CD14-positive monocyte (primary cell): ENCODE results near the gene ST7L. TPM values are rescaled to one million over a fixed set of nuclear protein-coding genes. Genes with fewer than 3 reads are reported as not detected.
A peak's percentile ranks its signal among the peaks of the same experiment; 100 is the strongest.
"Not testable (repeated sequence)": the region's sequence is repeated elsewhere in the genome, so short reads cannot be mapped to it uniquely, and the experiment has no call there.

Experiments
- DNase-seq, 3 donors: peaks; one replicate each; pipeline ENCODE4 v3.0.0-alpha.2; 2011 to 2022
- H2AFZ ChIP-seq: 2 replicates; pipeline ENCODE4 v1.6.0; 2012; ENCODE audit warnings: mild to moderate bottlenecking, low read depth, low read length, inconsistent platforms; ENCODE audit not compliant: insufficient read depth, poor library complexity, severe bottlenecking
- H3K27ac ChIP-seq, 2 donors: 1 replicate in 1 of 2; 2 replicates in 1 of 2; pipeline ENCODE4 v1.5.1; 2012 to 2013; ENCODE audit warnings: low read length in 2 of 2, control low read depth in 1 of 2, inconsistent platforms in 1 of 2, low read depth in 1 of 2, mild to moderate bottlenecking in 1 of 2
- H3K27me3 ChIP-seq, 2 donors: one replicate each; pipeline versions ENCODE4 v1.6.0 to v1.6.1; 2011 to 2013; ENCODE audit warnings: low read length in 2 of 2; ENCODE audit not compliant: control insufficient read depth in 2 of 2, insufficient read depth in 2 of 2
- H3K36me3 ChIP-seq, 2 donors: replicated peaks in 1 of 2; 1 replicate in 1 of 2; 2 replicates in 1 of 2; pipeline versions ENCODE4 v1.5.1 to v1.6.1; 2012 to 2013; ENCODE audit warnings: low read length in 2 of 2, control low read depth in 1 of 2, inconsistent platforms in 1 of 2, mild to moderate bottlenecking in 1 of 2; ENCODE audit not compliant: insufficient read depth in 2 of 2, control insufficient read depth in 1 of 2
- H3K4me1 ChIP-seq, 2 donors: 1 replicate in 1 of 2; 2 replicates in 1 of 2; pipeline versions ENCODE4 v1.5.1 to v1.6.1; 2012 to 2013; ENCODE audit warnings: low read length in 2 of 2, control low read depth in 1 of 2, inconsistent platforms in 1 of 2, mild to moderate bottlenecking in 1 of 2, moderate library complexity in 1 of 2; ENCODE audit not compliant: insufficient read depth in 2 of 2, control insufficient read depth in 1 of 2
- H3K4me2 ChIP-seq: replicated peaks from 2 replicates; pipeline ENCODE3; 2012; ENCODE audit warnings: low read length, moderate library complexity, mild to moderate bottlenecking; ENCODE audit not compliant: poor library complexity, severe bottlenecking; ENCODE audit errors: extremely low read depth
- H3K4me3 ChIP-seq, 3 experiments: fragments of 200-600 bp in 1 of 3; sonication (generic) in 1 of 3; replicated peaks in 1 of 3; 1 replicate in 2 of 3; 2 replicates in 1 of 3; pipeline ENCODE4 v1.5.1; 2011 to 2013; ENCODE audit warnings: low read length in 3 of 3, mild to moderate bottlenecking in 3 of 3, control low read depth in 2 of 3, low read depth in 2 of 3, inconsistent platforms in 1 of 3, moderate library complexity in 1 of 3
- H3K79me2 ChIP-seq: 2 replicates; pipeline ENCODE4 v1.6.0; 2012; ENCODE audit warnings: mild to moderate bottlenecking, control low read depth, inconsistent platforms, low read length, moderate library complexity; ENCODE audit not compliant: insufficient read depth
- H3K9ac ChIP-seq: 2 replicates; pipeline ENCODE4 v1.6.0; 2017; ENCODE audit warnings: low read length, mild to moderate bottlenecking; ENCODE audit not compliant: insufficient read depth, poor library complexity, severe bottlenecking
- H3K9me3 ChIP-seq, 2 donors: replicated peaks in 1 of 2; 1 replicate in 1 of 2; 2 replicates in 1 of 2; pipeline versions ENCODE4 v1.5.1 to v1.6.1; 2012 to 2013; ENCODE audit warnings: low read length in 2 of 2, control low read depth in 1 of 2; ENCODE audit not compliant: control insufficient read depth in 1 of 2, insufficient read depth in 1 of 2
- H4K20me1 ChIP-seq: 2 replicates; pipeline ENCODE4 v1.6.0; 2012; ENCODE audit warnings: mild to moderate bottlenecking, low read length, control low read depth, moderate library complexity; ENCODE audit not compliant: insufficient read depth
- H3K27ac Mint-ChIP-seq, 7 donors: one replicate each; pipeline ENCODE4 v1.8.0; 2020; ENCODE audit warnings: mild to moderate bottlenecking in 7 of 7, mixed read lengths in 7 of 7, moderate library complexity in 6 of 7, inconsistent platforms in 2 of 7
- H3K27me3 Mint-ChIP-seq, 3 donors: one replicate each; pipeline ENCODE4 v1.8.0; 2021 to 2022; ENCODE audit warnings: low read depth in 3 of 3, mild to moderate bottlenecking in 3 of 3, mixed read lengths in 3 of 3, moderate library complexity in 3 of 3, inconsistent platforms in 1 of 3
- H3K36me3 Mint-ChIP-seq, 2 donors: one replicate each; pipeline ENCODE4 v1.8.0; 2020; ENCODE audit warnings: mixed read lengths in 2 of 2, inconsistent platforms in 1 of 2, mild to moderate bottlenecking in 1 of 2
- H3K4me1 Mint-ChIP-seq: one replicate; pipeline ENCODE4 v1.8.0; 2020; ENCODE audit warnings: mild to moderate bottlenecking, mixed read lengths
- H3K4me3 Mint-ChIP-seq, 2 donors: one replicate each; pipeline ENCODE4 v1.8.0; 2020; ENCODE audit warnings: mild to moderate bottlenecking in 2 of 2, mixed read lengths in 2 of 2, moderate library complexity in 1 of 2
- H3K9me3 Mint-ChIP-seq, 7 donors: one replicate each; pipeline ENCODE4 v1.8.0; 2020 to 2022; ENCODE audit warnings: mixed read lengths in 7 of 7, mild to moderate bottlenecking in 6 of 7, moderate library complexity in 6 of 7, inconsistent platforms in 2 of 7
- WGBS: methylation state at CpG from one replicate; pipeline ENCODE4 v1.1.5; 2013; ENCODE audit warnings: missing lambda C conversion rate; ENCODE audit not compliant: insufficient coverage; 5-methylcytosine and 5-hydroxymethylcytosine counted together
- intact Hi-C, 2 donors: fragments of 100-400 bp; cut with micrococcal nuclease; formaldehyde crosslinking; loops; one replicate each; pipeline versions ENCODE4 v1.15.0 to v1.15.1; 2023
- polyA plus RNA-seq, 3 donors: library from polyadenylated mRNA; depleted of rRNA in 1 of 3; unstranded in 2 of 3; stranded (reverse) in 1 of 3; fragments of 300-500 nt in 2 of 3; fragments of >200 nt in 1 of 3; fragmentation: Illumina TruSeq in 2 of 3; gene quantifications; 1 replicate in 2 of 3; 2 replicates in 1 of 3; pipeline ENCODE4 v1.2.3, GENCODE V29; 2012 to 2021
- TF ChIP-seq, protein P1 (sequence below): fragments of 200-600 bp; IDR thresholded peaks from one replicate; pipeline ENCODE4 v1.8.0; 2022; ENCODE audit warnings: antibody characterized with exemption, mild to moderate bottlenecking

The ST7L gene
- polyA plus RNA-seq, 3 donors = 5.4 to 10.0 (median 6.1) TPM

DNA sequence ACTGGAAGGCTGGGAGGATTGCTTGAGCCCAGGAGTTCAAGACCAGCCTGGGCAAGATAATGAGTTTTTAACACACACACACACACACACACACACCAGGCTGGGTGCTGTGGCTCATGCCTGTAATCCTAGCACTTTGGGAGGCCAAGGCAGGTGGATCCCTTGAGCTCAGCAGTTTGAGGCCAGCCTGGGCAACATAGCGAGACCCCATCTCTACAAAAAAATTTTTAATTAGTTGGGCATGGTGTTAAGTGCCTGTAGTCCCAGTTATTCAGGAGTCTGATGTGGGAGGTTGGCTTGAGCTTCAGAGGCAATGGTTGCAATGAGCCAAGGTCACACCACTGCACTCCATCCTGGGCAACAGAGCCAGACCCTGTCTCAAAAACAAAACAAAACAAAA lies 132.9 kb downstream of the ST7L start:
- H3K27me3 ChIP-seq, H3K79me2 ChIP-seq, H3K36me3 ChIP-seq, H4K20me1 ChIP-seq, H3K36me3 Mint-ChIP-seq, H3K27me3 Mint-ChIP-seq, H3K9me3 Mint-ChIP-seq, H3K27ac Mint-ChIP-seq, H3K27ac ChIP-seq, H3K4me2 ChIP-seq, H2AFZ ChIP-seq, DNase-seq, H3K4me3 Mint-ChIP-seq, intact Hi-C loops, H3K9me3 ChIP-seq, H3K4me3 ChIP-seq, H3K9ac ChIP-seq: not testable (repeated sequence)
- no CpG with 5 or more reads among the region's 1 CpG for WGBS
- peaks cover 11% of the 10 kb centered on the region for H3K4me1 Mint-ChIP-seq
- peaks cover 0 to 11% of the 10 kb centered on the region in 2 donors for H3K4me1 ChIP-seq

DNA sequence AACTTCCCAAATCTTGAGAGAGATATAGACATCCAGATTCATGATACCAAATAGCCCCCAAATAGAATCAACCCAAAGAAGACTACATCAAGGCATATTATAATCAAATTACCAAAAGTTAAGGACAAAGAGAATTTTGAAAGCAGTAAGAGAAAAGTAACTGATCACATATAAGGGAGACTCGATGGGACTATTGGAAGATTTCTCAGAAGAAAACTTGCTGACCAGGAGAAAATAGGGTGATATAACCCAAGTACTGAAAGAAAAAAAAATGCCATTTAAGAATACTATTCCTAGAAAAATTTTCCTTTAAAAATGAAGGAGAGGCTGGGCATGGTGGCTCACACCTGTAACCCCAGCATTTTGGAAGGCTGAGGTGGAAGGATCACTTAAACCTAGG lies 140.6 kb downstream of the ST7L start:
- H3K9me3 ChIP-seq = peaks cover 23 to 24% of the 10 kb centered on the region in 2 donors

More for the DNA sequence above, 140.6 kb downstream of the ST7L start:
- H3K27ac Mint-ChIP-seq = no peak overlapping the region
- intact Hi-C loops = no loop called here
- no peaks in the 10 kb centered on the region for H4K20me1 ChIP-seq
- no peaks in the 10 kb centered on the region for H3K4me1 ChIP-seq
- no peaks in the 10 kb centered on the region for H3K27me3 ChIP-seq
- peaks cover 0 to 6% (median 2%) of the 10 kb centered on the region in 3 donors for H3K27me3 Mint-ChIP-seq
- TF ChIP-seq, protein P1, sequence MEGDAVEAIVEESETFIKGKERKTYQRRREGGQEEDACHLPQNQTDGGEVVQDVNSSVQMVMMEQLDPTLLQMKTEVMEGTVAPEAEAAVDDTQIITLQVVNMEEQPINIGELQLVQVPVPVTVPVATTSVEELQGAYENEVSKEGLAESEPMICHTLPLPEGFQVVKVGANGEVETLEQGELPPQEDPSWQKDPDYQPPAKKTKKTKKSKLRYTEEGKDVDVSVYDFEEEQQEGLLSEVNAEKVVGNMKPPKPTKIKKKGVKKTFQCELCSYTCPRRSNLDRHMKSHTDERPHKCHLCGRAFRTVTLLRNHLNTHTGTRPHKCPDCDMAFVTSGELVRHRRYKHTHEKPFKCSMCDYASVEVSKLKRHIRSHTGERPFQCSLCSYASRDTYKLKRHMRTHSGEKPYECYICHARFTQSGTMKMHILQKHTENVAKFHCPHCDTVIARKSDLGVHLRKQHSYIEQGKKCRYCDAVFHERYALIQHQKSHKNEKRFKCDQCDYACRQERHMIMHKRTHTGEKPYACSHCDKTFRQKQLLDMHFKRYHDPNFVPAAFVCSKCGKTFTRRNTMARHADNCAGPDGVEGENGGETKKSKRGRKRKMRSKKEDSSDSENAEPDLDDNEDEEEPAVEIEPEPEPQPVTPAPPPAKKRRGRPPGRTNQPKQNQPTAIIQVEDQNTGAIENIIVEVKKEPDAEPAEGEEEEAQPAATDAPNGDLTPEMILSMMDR = no peak
- no peaks in the 10 kb centered on the region for H3K36me3 ChIP-seq
- no peaks in the 10 kb centered on the region for H3K79me2 ChIP-seq
- H3K9ac ChIP-seq = no peak overlapping the region
- WGBS = no CpG with 5 or more reads among the region's 1 CpG
- H3K4me1 Mint-ChIP-seq = no peaks in the 10 kb centered on the region
- no peaks in the 10 kb centered on the region for H3K36me3 Mint-ChIP-seq
- no peak overlapping the region for H3K27ac ChIP-seq
- peaks cover 18 to 56% (median 42%) of the 10 kb centered on the region in 7 donors for H3K9me3 Mint-ChIP-seq
- H2AFZ ChIP-seq = no peak overlapping the region
- no peak for DNase-seq
- H3K4me3 ChIP-seq = no peak overlapping the region
- peak overlapping the region in 1 of 2 donors; percentile 2 for H3K4me3 Mint-ChIP-seq
- no peak overlapping the region for H3K4me2 ChIP-seq
